Endothelial cell of umbilical vein (primary cell): ENCODE data around the gene SHKBP1. TPM values are rescaled to one million over a fixed set of nuclear protein-coding genes. Genes with fewer than 3 reads are reported as not detected.

Experiments
- BruUV-seq: library from RNA; stranded (reverse); fragments of 400-500 nt; replicated peaks from 2 replicates; lab custom pipeline; 2021; lab: Mats Ljungman, UMichigan
- CTCF ChIA-PET: fragments of 300-600, 350-600 bp; sonication (Branson Sonifier 250); formaldehyde crosslinking; loops from one replicate; lab custom pipeline; 2021; ENCODE audit warnings: antibody characterized with exemption, inconsistent platforms; lab: Charles Lee
- POLR2A ChIA-PET: fragments of 300-600, 350-600 bp; sonication (Branson Sonifier 250); formaldehyde crosslinking; loops from one replicate; lab custom pipeline; 2021; ENCODE audit warnings: antibody characterized with exemption, inconsistent platforms; lab: Charles Lee
- DNase-seq: peaks from one replicate; pipeline ENCODE4 v3.0.0-alpha.2; 2011; ENCODE audit warnings: low read depth, low spot score
- FAIRE-seq: peaks from 2 replicates; lab custom pipeline; 2011; peaks lifted over from hg19 to GRCh38; lab: Jason Lieb, UNC
- H2AFZ ChIP-seq: 2 replicates; pipeline ENCODE4 v1.6.0; 2012; ENCODE audit warnings: low read depth, low read length, control low read depth, inconsistent platforms
- H3K27ac ChIP-seq: 2 replicates; pipeline ENCODE4 v1.5.1; 2011; ENCODE audit warnings: low read depth, mild to moderate bottlenecking, control low read depth, low read length, moderate library complexity; ENCODE audit not compliant: insufficient read depth
- H3K27me3 ChIP-seq, 2 experiments: 2 replicates each; pipeline versions ENCODE4 v1.6.0 to v1.6.1; 2011; ENCODE audit warnings: low read length in 2 of 2, mixed read lengths in 1 of 2; ENCODE audit not compliant: control insufficient read depth in 2 of 2, insufficient read depth in 2 of 2
- H3K36me3 ChIP-seq, 2 experiments: 2 replicates in 1 of 2; 3 replicates in 1 of 2; pipeline ENCODE4 v1.5.1; 2011; ENCODE audit warnings: low read length in 2 of 2, mild to moderate bottlenecking in 1 of 2, moderate library complexity in 1 of 2; ENCODE audit not compliant: control insufficient read depth in 2 of 2, insufficient read depth in 2 of 2; ENCODE audit errors: extremely low read depth in 1 of 2
- H3K4me1 ChIP-seq: 3 replicates; pipeline ENCODE4 v1.5.1; 2011; ENCODE audit warnings: mild to moderate bottlenecking, low read length; ENCODE audit not compliant: control insufficient read depth, insufficient read depth; ENCODE audit errors: extremely low read depth
- H3K4me2 ChIP-seq: 2 replicates; pipeline ENCODE4 v1.6.1; 2011; ENCODE audit warnings: low read length, control low read depth, mixed read lengths; ENCODE audit not compliant: insufficient read depth
- H3K4me3 ChIP-seq, 3 experiments: fragments of 200-600 bp in 1 of 3; sonication (generic), shearing (Covaris generic) in 1 of 3; replicated peaks in 1 of 3; 2 replicates each; pipeline ENCODE4 v1.5.1; 2011 to 2016; ENCODE audit warnings: control low read depth in 3 of 3, low read length in 3 of 3, mild to moderate bottlenecking in 2 of 3, inconsistent platforms in 1 of 3, low read depth in 1 of 3, moderate library complexity in 1 of 3; ENCODE audit not compliant: insufficient read depth in 1 of 3
- H3K79me2 ChIP-seq: 2 replicates; pipeline ENCODE4 v1.6.0; 2012; ENCODE audit warnings: low read length, inconsistent platforms; ENCODE audit not compliant: control insufficient read depth, insufficient read depth
- H3K9ac ChIP-seq: replicated peaks from 2 replicates; pipeline ENCODE3; 2011; ENCODE audit warnings: low read length, control low read depth; ENCODE audit not compliant: insufficient read depth; ENCODE audit errors: extremely low read depth
- H3K9me1 ChIP-seq: replicated peaks from 3 replicates; pipeline ENCODE4 v1.6.0; 2011; ENCODE audit warnings: mild to moderate bottlenecking, low read length; ENCODE audit not compliant: control insufficient read depth, insufficient read depth; ENCODE audit errors: extremely low read depth
- H3K9me3 ChIP-seq: replicated peaks from 2 replicates; pipeline ENCODE4 v1.5.1; 2012; ENCODE audit warnings: low read length, inconsistent platforms; ENCODE audit not compliant: control insufficient read depth, insufficient read depth
- H4K20me1 ChIP-seq: replicated peaks from 2 replicates; pipeline ENCODE3; 2011; ENCODE audit warnings: mild to moderate bottlenecking, low read length; ENCODE audit not compliant: control insufficient read depth, insufficient read depth; ENCODE audit errors: extremely low read depth
- CTCF ChIP-seq, 2 donors: IDR thresholded peaks; 1 replicate in 1 of 2; 2 replicates in 1 of 2; pipeline ENCODE4 v1.5.1; 2011; ENCODE audit warnings: low read length in 2 of 2, mild to moderate bottlenecking in 2 of 2, moderate library complexity in 2 of 2, control low read depth in 1 of 2, inconsistent platforms in 1 of 2, low read depth in 1 of 2; ENCODE audit not compliant: insufficient read depth in 1 of 2; ENCODE audit errors: extremely low read depth in 1 of 2
- EZH2 ChIP-seq: IDR thresholded peaks from 2 replicates; pipeline ENCODE4 v1.6.1; 2012; ENCODE audit warnings: borderline replicate concordance, low read depth, mild to moderate bottlenecking, moderate library complexity, low read length, inconsistent platforms; ENCODE audit not compliant: severe bottlenecking
- FOS ChIP-seq: IDR thresholded peaks from 2 replicates; pipeline ENCODE4 v1.6.1; 2011; ENCODE audit warnings: mild to moderate bottlenecking, low read length, moderate library complexity, borderline replicate concordance; ENCODE audit not compliant: insufficient read depth
- GATA2 ChIP-seq: IDR thresholded peaks from 2 replicates; pipeline ENCODE4 v1.7.0; 2011; ENCODE audit warnings: low read depth, mild to moderate bottlenecking, moderate library complexity, mixed read lengths, low read length; ENCODE audit not compliant: insufficient read length, insufficient read depth
- JUN ChIP-seq: IDR thresholded peaks from 2 replicates; pipeline ENCODE4 v1.6.1; 2011; ENCODE audit warnings: borderline replicate concordance, low read depth; ENCODE audit not compliant: insufficient read length, insufficient read depth
- MAX ChIP-seq: IDR thresholded peaks from 2 replicates; pipeline ENCODE4 v1.6.1; 2011; ENCODE audit not compliant: insufficient read depth, insufficient read length
- MYC ChIP-seq: IDR thresholded peaks from one replicate; pipeline ENCODE4 v1.6.1; 2011; ENCODE audit warnings: mild to moderate bottlenecking, low read depth, low read length
- POLR2A ChIP-seq: IDR thresholded peaks from 2 replicates; pipeline ENCODE4 v1.6.1; 2012; ENCODE audit warnings: low read depth, mild to moderate bottlenecking, control low read depth, low read length
- POLR2AphosphoS5 ChIP-seq: IDR thresholded peaks from 2 replicates; pipeline ENCODE4 v1.6.1; 2012; ENCODE audit warnings: low read depth, mild to moderate bottlenecking, control low read depth, low read length, moderate library complexity; ENCODE audit not compliant: insufficient read depth
- dilution Hi-C: fragments of 300-500 bp; cut with MboI; formaldehyde crosslinking; loops from one replicate; pipeline ENCODE4 v1.15.0; 2019; ENCODE audit warnings: low sequenced_read_pairs; ENCODE audit not compliant: extremely low pct_ligation_motif_present
- intact Hi-C: fragments of 100-400 bp; cut with micrococcal nuclease; formaldehyde crosslinking; loops from one replicate; pipeline ENCODE4 v1.10.0; 2022
- polyA plus RNA-seq, 4 experiments: library from polyadenylated mRNA; depleted of rRNA in 3 of 4; stranded (reverse) in 3 of 4; unstranded in 1 of 4; fragments of >200 nt; gene quantifications; 2 replicates each; pipeline versions ENCODE4 v1.2.1 to v1.2.3, GENCODE V29; 2011 to 2012; ENCODE audit warnings: missing spikeins in 1 of 4
- total RNA-seq: library from RNA; stranded (reverse); gene quantifications from 2 replicates; pipeline ENCODE4 v1.2.3, GENCODE V29; 2021

The SHKBP1 gene
- total and polyA plus RNA-seq, 2 donors (not counting 3 experiments of a cell fraction or from before 2014, with no cell fraction given), result 106 to 113 TPM

- Histone ChIP-seq H3K9me1 (no peaks in the 10 kb centered on the region), H3K4me2 (no peak overlapping the region), H3K27ac (no peak overlapping the region), H3K36me3 (no peaks in the 10 kb centered on the region), H3K9ac (no peak overlapping the region), H4K20me1 (no peaks in the 10 kb centered on the region), H3K9me3 (no peaks in the 10 kb centered on the region), H3K79me2 (no peaks in the 10 kb centered on the region), H3K27me3 (peaks cover 5 to 9% of the 10 kb centered on the region in 2 experiments), H3K4me1 (no peaks in the 10 kb centered on the region), H3K4me3 (no peak overlapping the region), H2AFZ (no peak overlapping the region)
- dilution Hi-C loops (no loop called here), intact Hi-C loops (loop anchor here (2.0 kb wide), 1 partner anchor 23 kb away; no protein-coding TSS in a partner anchor)
- DNase-seq, result no peak
- CTCF ChIA-PET, result interaction anchor here (2.0 to 2.4 kb wide), 4 partner anchors 11 to 87 kb away, joined by 19 to 50 read pairs (median 24); partner anchors contain the start of gene LTBP4
- no peak for FAIRE-seq
- POLR2A ChIA-PET, result no interaction called here
- no TSS peak for BruUV-seq
- TF ChIP-seq EZH2 (no peak), POLR2AphosphoS5 (no peak), MYC (no peak), JUN (no peak), POLR2A (no peak), CTCF (IDR thresholded peaks at IDR 0.05; ENCODE audit: extremely low read depth in 1 of 2, insufficient read depth in 1 of 2, low read depth in 1 of 2, low read length in 2 of 2) (no peak), GATA2 (no peak), MAX (no peak), FOS (no peak)
These were observed 28.8 kb upstream of the SHKBP1 start for GRCh38 chr19:40547836-40548235.
